ENCODE measurements around the gene ELOF1. TPM values are rescaled to one million over a fixed set of nuclear protein-coding genes. Genes with fewer than 3 reads are reported as not detected.

Gene ELOF1
- total and polyA plus RNA-seq, 2 experiments from 2014 or later: 30.3 to 72.6 TPM

DNA sequence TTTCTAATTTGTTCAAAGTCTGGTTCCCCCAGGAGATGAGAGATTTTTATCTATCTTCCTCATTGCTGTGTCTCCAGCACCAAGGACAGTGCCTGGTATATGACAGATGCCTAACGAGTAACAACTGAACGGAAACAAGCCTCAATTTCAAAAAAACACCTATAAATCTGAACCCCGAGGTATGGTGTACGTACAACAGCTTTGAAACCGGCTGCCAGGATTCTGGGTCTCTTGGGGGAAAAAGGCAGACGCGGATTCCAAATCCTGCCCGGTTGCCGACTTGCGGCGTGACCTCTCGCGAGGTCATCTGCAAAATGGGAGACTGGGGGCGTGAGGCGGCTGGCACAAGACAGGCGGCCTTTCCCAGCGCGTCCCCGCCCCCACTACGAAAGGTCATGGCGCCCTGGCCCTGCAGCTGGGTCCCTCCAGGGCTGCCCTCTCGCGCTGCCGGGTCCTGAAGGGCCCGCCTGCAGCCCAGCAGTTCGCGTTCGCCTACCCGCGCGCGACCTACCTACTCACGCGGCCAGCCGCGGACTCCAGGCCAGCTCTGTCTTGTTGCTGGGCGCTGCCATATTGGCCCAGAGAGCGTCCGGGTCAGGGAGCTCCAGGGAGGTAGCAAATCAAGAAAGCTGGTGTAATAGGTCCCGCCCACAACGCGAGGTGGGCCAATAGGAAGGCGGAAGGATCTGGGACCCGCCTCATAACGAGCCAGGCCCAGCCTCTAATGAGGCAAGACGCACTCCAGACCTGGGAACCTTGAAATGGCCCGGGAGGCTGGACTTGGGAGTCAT lies 30.3 kb downstream of the ELOF1 start, which contains the start of gene ECSIT:
Gene ECSIT (minus strand): TSS at position 584 of the 791 bp plus-strand sequence. CDS start 9,964 bp downstream, outside the sequence.
- Histone ChIP-seq H3K9me2 (replicated peaks; ENCODE audit: insufficient read depth) (no peaks in the 10 kb centered on the region), H3K9me3 (ENCODE audit: low read depth) (no peaks in the 10 kb centered on the region), H3K36me3 (replicated peaks; ENCODE audit: insufficient read depth, low read depth) (no peaks in the 10 kb centered on the region), H3K27ac (peak within 1 kb of the TSS; percentile 84), H2AFZ (peak within 1 kb of the TSS; percentile 55), H3K4me2 (peak within 1 kb of the TSS; percentile 88), H3K79me2 (peaks cover 24% of the 10 kb centered on the region), H3K4me1 (ENCODE audit: insufficient read depth) (peaks cover 6% of the 10 kb centered on the region), H4K20me1 (ENCODE audit: insufficient read depth, poor library complexity, severe bottlenecking) (no peaks in the 10 kb centered on the region), H3K27me3 (no peaks in the 10 kb centered on the region), H3K4me3 (peak within 1 kb of the TSS; percentile 48)
- under 1% methylated on average over 47 of the region's 47 CpGs for WGBS (ENCODE audit: low lambda C conversion rate, missing lambda C conversion rate)
- DNase-seq (ENCODE audit: low spot score): peak; percentile 98
- TF ChIP-seq EZH2phosphoT487 (IDR thresholded peaks at IDR 0.05; ENCODE audit: low read depth, severe bottlenecking, unreplicated experiment) (no peak), EZH2 (IDR thresholded peaks at IDR 0.05; ENCODE audit: borderline replicate concordance) (no peak)
- TF ChIP-seq, protein P1, sequence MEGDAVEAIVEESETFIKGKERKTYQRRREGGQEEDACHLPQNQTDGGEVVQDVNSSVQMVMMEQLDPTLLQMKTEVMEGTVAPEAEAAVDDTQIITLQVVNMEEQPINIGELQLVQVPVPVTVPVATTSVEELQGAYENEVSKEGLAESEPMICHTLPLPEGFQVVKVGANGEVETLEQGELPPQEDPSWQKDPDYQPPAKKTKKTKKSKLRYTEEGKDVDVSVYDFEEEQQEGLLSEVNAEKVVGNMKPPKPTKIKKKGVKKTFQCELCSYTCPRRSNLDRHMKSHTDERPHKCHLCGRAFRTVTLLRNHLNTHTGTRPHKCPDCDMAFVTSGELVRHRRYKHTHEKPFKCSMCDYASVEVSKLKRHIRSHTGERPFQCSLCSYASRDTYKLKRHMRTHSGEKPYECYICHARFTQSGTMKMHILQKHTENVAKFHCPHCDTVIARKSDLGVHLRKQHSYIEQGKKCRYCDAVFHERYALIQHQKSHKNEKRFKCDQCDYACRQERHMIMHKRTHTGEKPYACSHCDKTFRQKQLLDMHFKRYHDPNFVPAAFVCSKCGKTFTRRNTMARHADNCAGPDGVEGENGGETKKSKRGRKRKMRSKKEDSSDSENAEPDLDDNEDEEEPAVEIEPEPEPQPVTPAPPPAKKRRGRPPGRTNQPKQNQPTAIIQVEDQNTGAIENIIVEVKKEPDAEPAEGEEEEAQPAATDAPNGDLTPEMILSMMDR (IDR thresholded peaks at IDR 0.05; ENCODE audit: poor library complexity): no peak

- DNase-seq (ENCODE audit: low spot score): no peak
- Histone ChIP-seq H3K9me2 (replicated peaks; ENCODE audit: insufficient read depth) (no peaks in the 10 kb centered on the region), H3K36me3 (replicated peaks; ENCODE audit: insufficient read depth, low read depth) (no peaks in the 10 kb centered on the region), H3K4me2 (no peak overlapping the region), H3K9me3 (ENCODE audit: low read depth) (no peaks in the 10 kb centered on the region), H3K27ac (no peak overlapping the region), H3K79me2 (peaks cover 6% of the 10 kb centered on the region), H4K20me1 (ENCODE audit: insufficient read depth, poor library complexity, severe bottlenecking) (no peaks in the 10 kb centered on the region), H3K4me1 (ENCODE audit: insufficient read depth) (no peaks in the 10 kb centered on the region), H3K27me3 (no peaks in the 10 kb centered on the region), H3K4me3 (no peak overlapping the region), H2AFZ (no peak overlapping the region)
- 96% methylated on average over 9 of the region's 9 CpGs for WGBS (ENCODE audit: low lambda C conversion rate, missing lambda C conversion rate)
- TF ChIP-seq EZH2 (IDR thresholded peaks at IDR 0.05; ENCODE audit: borderline replicate concordance): no peak
- no peak for TF ChIP-seq EZH2phosphoT487 (IDR thresholded peaks at IDR 0.05; ENCODE audit: low read depth, severe bottlenecking, unreplicated experiment)
- TF ChIP-seq, protein P1 (IDR thresholded peaks at IDR 0.05; ENCODE audit: poor library complexity): no peak
These were observed 39.9 kb downstream of the ELOF1 start for GRCh38 chr19:11519138-11519537.

DNA sequence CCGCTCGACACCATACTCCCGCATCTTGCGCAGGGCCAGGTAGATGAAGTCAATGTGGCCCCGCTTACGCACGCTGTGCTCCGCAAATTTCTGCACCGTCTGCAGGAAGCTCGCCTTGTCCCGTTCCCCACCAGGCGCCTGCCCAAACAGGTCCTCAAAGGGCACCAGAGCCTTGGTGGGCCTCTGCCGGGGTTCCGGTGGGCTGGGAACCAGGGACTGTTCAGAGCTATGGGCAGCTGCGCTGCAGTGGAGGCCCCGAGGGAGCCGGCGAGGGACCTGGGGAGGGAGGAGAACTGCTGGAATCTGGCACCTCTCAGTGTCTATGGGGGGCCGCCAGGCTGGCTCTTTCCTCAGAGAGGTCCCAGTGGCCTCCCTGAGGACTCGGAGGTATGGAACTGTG lies 45.1 kb downstream of the ELOF1 start:
- Histone ChIP-seq H3K9me3 (ENCODE audit: low read depth) (no peaks in the 10 kb centered on the region), H3K9me2 (replicated peaks; ENCODE audit: insufficient read depth) (no peaks in the 10 kb centered on the region), H4K20me1 (ENCODE audit: insufficient read depth, poor library complexity, severe bottlenecking) (no peaks in the 10 kb centered on the region), H3K79me2 (no peaks in the 10 kb centered on the region), H3K4me1 (ENCODE audit: insufficient read depth) (no peaks in the 10 kb centered on the region), H3K36me3 (replicated peaks; ENCODE audit: insufficient read depth, low read depth) (no peaks in the 10 kb centered on the region), H3K4me3 (no peak overlapping the region), H3K27ac (no peak overlapping the region), H3K4me2 (no peak overlapping the region), H3K27me3 (no peaks in the 10 kb centered on the region), H2AFZ (no peak overlapping the region)
- no peak for DNase-seq (ENCODE audit: low spot score)
- TF ChIP-seq, protein P1 (IDR thresholded peaks at IDR 0.05; ENCODE audit: poor library complexity): no peak
- TF ChIP-seq EZH2 (IDR thresholded peaks at IDR 0.05; ENCODE audit: borderline replicate concordance): no peak
- no peak for TF ChIP-seq EZH2phosphoT487 (IDR thresholded peaks at IDR 0.05; ENCODE audit: low read depth, severe bottlenecking, unreplicated experiment)
- WGBS (ENCODE audit: low lambda C conversion rate, missing lambda C conversion rate): 94% methylated on average over 20 of the region's 20 CpGs

All from hepatocyte (in vitro differentiated cells).